Panc1 (cell line): ENCODE results near the gene PHKG2.

ENCODE experiments used
- POLR2AphosphoS5 ChIP-seq: IDR thresholded peaks from 2 replicates; pipeline ENCODE4 v1.6.1; 2012; ENCODE audit warnings: mild to moderate bottlenecking, low read depth, low read length, moderate library complexity
- REST ChIP-seq, 2 experiments: IDR thresholded peaks; 2 replicates each; pipeline ENCODE4 v1.6.1; 2011 to 2012; ENCODE audit warnings: low read depth in 2 of 2, control low read depth in 1 of 2, low read length in 1 of 2, mild to moderate bottlenecking in 1 of 2, moderate library complexity in 1 of 2; ENCODE audit not compliant: insufficient read depth in 1 of 2
- SIN3A ChIP-seq: IDR thresholded peaks from 2 replicates; pipeline ENCODE4 v1.6.1; 2012; ENCODE audit warnings: low read depth, mild to moderate bottlenecking, low read length, moderate library complexity, borderline replicate concordance; ENCODE audit not compliant: insufficient read depth
- TCF7L2 ChIP-seq: IDR thresholded peaks from 2 replicates; pipeline ENCODE4 v1.6.1; 2011; ENCODE audit warnings: mild to moderate bottlenecking, low read depth, low read length, inconsistent platforms
- TF ChIP-seq, protein P1 (sequence below): fragments of 450-650 bp; IDR thresholded peaks from 2 replicates; pipeline ENCODE4 v1.5.1; 2017; ENCODE audit warnings: mild to moderate bottlenecking

DNA sequence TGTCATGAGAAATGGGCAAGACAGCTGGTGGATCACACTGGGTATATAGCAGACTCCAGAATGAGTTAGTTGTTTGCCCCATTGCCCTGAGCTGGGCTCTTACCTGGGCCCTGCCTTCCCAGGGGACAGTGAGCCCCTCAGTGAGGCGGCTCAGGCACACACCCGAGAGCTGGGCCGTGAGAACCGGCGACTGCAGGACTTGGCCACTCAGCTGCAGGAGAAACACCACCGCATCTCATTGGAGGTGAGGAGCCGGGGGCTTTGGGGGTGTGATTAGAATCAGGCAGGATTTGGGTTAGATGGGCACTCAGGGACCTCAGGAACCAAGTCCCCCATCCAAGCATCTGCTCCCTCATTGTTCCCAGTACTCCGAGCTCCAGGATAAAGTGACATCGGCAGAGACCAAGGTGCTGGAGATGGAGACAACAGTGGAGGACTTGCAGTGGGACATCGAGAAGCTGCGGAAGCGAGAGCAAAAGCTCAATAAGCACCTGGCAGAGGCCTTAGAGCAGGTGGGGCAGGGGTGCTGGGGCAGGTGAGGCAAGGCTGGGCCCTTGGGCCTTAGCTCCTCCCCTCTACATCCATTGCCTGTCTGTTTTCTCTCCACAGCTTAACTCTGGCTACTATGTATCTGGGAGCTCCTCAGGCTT is 16.7 kb downstream of the PHKG2 start:
- TF ChIP-seq, protein P1, sequence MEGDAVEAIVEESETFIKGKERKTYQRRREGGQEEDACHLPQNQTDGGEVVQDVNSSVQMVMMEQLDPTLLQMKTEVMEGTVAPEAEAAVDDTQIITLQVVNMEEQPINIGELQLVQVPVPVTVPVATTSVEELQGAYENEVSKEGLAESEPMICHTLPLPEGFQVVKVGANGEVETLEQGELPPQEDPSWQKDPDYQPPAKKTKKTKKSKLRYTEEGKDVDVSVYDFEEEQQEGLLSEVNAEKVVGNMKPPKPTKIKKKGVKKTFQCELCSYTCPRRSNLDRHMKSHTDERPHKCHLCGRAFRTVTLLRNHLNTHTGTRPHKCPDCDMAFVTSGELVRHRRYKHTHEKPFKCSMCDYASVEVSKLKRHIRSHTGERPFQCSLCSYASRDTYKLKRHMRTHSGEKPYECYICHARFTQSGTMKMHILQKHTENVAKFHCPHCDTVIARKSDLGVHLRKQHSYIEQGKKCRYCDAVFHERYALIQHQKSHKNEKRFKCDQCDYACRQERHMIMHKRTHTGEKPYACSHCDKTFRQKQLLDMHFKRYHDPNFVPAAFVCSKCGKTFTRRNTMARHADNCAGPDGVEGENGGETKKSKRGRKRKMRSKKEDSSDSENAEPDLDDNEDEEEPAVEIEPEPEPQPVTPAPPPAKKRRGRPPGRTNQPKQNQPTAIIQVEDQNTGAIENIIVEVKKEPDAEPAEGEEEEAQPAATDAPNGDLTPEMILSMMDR, result no peak
- TF ChIP-seq REST (IDR thresholded peaks at IDR 0.05; ENCODE audit: insufficient read depth in 1 of 2, low read depth in 2 of 2, low read length in 1 of 2) (no peak), POLR2AphosphoS5 (no peak), SIN3A (no peak), TCF7L2 (no peak)
